ENCODE measurements around the gene PAFAH2.
"Not testable (repeated sequence)": the region's sequence is repeated elsewhere in the genome, so short reads cannot be mapped to it uniquely, and the experiment has no call there.

Gene PAFAH2

DNA sequence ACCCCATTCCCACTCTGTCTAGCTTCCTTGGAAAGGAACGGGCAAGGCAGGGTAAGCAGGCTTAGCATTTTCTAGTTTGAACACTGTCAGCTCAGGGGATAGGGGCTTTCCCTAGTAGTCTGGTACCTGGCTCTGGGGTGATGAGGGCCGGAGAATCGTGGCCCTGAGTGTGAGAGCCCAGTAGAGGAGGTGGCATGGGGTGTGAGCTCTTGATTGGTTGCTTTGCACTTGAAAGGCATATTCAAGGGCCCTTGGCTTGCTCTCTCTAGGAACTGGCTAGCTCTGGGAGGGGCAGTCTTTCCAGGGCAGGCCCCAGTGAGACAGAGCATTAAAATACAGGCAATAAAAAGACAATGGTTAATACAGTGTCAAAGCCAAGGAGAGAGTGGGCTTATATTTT is 13.0 kb upstream of the PAFAH2 start:
- DNase-seq, result no peak

DNA sequence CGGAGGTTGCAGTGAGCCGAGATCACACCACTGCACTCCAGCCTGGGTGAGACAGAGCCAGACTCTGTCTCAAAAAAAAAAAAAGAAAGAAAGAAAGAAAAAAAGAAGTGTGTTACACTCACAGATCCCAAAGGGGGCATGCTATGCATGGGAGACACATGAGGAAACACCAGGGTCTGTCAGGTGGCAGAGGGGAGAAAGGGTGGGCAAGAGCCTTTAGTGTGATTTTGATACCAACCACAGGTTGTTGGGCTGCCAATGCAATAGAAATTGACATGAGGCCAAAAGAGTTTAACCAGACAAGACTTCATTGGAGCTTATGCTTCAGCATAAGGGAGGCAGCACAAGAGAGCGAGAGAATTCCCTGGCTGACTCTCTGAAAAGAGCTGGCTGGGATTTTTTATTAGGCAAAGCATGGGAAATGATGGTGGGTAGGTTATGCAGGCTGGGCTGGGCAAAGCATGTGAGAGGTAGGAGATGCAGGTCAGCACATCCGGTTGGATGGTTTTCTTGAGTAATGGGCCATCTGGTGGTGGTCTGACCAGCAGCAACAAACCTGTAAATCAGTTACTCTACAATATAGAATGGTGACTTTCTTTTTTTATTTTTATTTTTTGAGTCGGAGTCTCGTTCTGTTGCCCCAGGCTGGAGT is 12.1 kb upstream of the PAFAH2 start:
- DNase-seq, result no peak

DNA sequence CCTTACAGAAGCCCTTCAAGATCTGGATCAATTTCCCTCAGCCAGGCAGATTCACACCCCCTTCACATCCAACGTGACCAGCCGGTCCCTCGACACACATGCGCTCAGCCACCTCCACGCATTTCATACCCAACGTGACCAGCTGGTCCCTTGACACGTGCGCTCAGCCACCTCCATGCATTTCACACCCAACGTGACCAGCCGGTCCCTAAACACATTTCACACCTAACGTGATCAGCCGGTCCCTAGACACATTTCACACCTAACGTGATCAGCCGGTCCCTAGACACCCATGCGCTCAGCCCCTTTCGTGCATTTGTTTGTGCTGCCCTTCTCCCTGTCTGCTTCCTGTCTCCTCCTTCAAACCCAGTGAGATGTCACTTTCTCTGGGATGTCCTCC is 8.8 kb upstream of the PAFAH2 start:
- DNase-seq, result no peak

DNA sequence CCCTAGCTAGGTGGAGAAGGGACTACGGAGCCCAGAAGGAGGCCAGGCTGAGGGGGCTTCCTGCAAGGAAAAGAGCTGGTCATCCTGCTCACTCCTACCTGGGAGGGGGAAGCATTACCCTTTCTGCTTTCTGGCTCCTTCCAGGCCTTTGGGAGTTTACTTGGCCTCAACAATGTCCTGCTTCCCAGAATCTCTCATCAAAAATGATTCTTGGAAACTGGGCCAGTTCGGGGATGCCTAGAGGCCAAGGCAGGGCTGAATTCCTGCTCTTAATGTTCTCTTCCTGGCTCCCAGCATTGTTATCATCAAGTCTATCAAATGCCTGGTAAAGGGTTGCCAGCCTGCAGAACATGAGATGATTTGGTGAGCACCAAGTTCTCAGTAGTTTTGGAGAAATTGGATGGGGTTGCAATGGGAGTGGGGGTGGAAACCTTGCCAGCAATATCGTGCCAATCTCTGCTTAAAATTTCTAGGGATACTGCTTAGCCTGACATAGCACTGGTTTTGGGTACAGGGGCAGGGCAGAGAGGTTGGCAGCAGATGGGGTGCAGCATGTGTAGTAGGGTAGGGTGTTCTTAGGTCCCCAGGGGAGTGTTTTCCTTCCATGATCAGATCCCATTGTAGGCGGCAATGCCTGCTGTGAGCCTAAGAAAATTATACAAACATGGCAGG is 7.7 kb upstream of the PAFAH2 start:
- DNase-seq, result no peak

DNA sequence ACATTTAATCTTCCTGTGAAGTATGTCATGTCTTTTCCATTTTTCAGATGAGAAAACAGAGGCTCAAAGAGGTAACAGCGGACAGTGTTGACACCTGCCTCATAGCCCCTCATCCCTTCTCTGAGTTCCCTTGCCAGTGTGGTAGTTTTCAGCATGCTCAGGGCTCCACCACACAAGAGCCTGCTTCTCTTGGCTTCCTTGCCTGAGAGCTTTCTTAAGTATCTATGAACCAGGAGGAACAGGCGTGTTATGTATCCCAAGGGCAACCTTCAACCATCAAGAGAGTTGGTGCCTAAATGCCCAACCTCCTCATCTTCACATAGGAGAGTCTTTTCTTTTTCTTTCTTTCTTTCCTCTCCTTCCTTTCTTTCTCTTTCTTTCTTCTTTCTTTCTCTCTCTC is 5.9 kb upstream of the PAFAH2 start:
- DNase-seq, result no peak

DNA sequence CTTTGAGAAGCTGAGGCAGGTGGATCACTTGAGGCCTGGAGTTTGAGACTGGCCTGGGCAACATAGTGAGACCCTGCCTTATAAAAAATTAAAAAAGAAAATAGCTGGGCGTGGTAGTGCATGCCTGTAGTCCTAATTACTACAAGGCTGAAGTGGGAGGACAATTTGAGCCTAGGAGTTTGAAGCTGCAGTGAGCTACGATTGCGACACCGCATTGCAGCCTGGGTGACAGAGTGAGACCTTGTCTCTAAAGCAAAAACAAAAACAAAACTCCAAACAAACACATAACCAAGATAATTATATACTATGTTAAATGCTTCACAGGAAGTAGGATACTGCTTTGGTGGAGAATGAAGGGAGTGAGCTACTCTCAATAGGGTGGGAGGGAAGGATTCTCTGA is 5.4 kb upstream of the PAFAH2 start:
- no peak for DNase-seq

DNA sequence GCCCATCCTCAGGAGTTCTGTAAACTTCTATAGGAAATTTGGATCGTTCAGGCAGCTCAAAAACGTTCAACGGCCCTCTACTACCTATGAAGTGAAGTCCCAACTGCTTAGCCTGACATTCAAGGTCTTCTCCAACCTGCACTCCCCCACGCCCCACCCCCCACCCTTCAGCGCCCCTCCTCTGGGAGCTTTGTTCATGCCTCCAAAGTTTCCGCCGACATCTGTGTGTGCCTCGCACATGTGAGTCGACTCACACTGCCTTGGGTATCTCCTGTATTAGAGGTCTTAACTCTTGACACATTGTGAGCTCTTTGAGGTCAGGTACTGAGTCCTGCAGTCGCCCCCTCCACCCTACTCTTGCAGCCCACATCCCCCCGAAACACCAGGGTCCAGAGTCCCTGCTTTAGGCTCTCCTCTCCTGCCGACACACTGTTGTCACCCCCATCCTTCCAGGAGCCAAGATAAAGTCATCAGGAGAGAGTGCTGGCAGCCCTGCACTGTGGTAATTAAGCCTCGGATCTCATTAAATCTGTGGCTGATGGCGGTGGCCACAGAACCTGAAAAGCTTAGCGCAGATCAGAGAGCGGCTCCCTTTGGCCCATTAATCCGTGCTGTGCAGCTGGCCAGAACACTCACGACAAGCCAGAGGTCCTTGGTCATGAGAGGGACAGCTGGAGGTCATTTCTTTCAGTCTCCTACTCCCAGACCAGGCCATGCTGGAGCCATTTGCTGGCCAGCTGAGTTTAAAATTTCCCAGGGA is 1.4 kb upstream of the PAFAH2 start:
- DNase-seq, result no peak

DNA sequence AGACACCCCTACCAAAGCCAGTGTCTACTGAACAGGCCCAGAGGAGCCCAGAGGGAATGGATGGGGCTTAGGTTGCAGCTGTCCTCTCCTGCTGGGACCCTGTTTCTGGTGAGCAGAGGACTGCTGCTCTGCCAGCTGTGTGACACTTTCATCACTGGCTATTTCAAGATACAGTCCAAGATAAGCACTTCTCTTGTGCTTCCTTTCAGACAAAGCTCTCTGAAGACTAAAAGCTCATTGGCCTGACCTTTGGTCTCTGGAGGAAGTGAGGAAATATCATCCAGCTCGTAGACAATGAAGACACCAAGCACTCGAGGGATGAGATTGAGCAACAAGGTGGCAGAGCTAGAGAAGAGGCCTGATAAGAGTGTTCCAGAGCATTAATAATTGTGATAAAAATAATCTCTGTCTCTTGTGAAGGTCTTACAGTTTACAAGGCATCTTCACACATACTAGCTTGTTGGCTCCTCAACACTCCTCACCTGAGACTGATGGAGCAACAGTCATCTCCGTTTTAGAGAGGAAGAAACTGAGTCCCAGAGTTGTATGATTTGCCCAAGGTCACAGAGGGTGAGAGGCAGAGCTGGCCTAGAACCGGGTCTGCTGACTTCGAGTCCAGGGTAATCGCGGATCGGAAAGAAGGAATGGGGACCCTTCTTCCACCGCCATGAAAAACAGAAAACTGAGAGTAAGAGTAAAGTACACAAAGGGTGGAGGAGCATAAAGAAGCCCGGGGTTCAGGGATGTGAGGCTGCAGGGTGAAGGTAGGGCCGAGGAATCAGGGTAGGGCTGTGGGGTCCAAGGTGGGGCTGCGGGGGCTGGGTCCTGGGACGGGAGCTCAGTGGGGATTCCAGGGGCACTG is 666 bp downstream of the PAFAH2 start:
- DNase-seq, result peak; percentile 54

DNA sequence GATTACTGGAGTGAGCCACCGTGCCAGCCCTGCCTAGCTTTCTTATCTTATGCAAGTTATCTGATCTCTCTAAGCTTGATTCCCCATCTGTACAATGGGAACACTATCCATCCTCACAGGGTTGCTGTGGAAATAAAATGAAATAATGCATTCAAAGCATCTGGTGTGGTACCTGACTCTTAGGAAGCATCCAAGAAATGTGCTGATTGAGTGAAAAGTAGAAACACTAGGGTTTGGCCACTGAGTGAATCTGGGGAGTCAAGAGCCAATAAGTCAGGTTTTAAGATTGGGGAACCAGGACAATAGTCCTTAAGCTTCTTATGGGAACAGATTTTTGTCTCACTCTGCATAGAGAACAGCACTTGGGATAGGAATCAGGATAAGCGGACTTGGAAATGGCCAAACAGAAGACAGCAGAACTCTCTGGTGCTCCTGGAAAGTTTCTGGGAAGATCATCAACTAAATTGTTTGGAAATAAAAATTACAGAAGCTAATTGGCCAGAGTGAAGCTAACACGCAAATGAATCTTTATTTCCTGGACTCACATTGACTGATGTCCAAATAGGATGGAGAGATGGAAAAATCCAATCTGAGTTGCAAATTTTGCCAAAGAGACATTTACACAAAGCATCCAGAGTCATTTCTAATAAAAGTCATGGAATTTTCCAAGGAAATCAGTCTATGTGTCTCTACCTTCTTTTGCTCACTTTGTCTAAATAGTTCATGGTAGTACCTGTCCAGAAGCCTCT is 3.3 kb downstream of the PAFAH2 start:
- no peak for DNase-seq

DNA sequence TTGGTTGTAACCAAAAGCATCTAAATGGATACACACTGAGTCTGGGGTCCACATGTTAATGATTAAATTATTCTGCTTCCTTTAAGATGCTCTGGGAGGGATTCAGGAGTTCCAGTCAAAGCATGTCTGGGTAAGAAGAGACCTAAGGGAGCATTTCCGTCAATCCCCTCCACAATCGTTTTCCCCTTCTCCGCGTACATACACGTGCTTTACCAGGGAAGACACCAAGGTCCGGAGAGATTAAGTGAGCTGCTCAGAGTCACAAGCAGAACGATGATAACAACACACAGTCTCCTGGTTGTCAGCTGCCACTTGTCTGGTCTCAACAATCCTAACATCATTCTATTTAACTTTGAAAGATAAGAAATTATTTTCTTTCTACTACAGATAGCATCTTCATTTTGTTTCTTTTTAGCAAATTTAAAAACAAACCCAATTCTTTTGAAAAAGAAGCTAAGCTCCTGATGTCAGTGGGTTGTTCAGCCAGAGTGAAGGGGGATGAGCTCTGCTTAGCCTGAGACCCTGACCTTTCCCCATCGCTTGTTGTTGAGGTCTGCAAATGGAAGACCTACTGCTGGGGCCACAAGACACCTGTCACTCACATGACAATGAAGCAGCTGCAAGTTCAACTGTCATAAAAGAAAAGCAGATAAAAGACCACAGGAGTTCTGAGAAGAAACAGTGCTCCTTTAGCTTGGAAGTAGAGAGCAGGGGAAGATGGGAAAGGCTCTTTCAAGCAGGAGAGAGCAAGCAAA is 4.5 kb downstream of the PAFAH2 start:
- DNase-seq, result no peak

DNA sequence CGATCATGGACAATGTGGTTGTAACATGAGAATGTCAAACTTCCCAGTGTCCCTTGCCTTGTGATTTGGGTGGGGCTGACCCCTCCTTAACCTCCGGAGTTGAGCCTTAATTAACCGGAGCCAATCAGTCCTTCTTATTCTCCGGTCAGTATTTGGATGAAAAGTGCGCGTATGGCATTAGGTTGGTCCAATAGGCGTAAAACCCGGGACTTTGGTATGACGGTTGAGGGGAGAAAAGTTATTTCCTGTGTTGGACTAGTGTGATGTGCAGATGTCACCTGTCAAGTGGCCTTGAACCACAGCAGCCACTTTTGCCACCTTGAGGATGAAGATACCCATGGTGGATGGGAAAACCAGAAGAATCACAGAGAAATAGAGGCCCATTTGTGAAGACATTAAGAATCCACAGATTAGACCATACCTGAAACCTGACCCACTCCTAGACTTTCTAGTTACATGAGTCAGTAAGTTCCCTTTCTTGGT is 5.1 kb downstream of the PAFAH2 start:
- no peak for DNase-seq

DNA sequence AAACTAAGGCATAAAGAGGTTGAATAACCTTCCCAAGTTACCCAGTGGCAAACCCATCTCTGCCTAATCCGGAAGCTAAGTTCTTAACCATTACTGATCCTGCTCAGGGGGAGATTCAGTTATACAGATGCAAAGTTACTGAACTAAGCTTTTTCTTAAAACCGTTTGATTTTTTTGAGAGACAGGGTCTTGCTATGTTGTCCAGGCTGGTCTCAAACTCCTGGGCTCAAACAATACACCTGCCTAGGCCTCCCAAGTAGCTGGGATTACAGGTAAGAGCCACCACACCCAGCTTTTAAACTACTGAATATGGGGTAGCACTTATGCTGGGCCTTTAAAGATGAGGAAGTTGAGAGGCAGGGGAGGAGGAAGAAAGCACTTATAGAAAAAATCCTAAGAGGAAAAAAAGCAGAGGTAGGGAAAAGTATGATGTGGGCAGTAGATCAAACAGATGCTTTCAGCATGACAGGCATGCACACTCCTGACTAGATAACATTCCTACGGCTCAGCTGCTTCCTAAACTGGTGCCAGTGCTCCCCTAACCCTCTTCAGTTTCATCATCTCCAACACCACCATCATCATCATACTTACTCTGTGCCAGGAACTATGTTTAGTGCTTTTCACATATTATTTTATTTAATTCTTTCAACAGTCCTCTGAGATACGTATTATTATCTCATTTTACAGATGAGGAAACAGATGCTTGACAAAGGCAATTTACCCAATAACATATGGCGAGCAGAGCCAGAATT is 5.8 kb downstream of the PAFAH2 start:
- DNase-seq, result no peak

DNA sequence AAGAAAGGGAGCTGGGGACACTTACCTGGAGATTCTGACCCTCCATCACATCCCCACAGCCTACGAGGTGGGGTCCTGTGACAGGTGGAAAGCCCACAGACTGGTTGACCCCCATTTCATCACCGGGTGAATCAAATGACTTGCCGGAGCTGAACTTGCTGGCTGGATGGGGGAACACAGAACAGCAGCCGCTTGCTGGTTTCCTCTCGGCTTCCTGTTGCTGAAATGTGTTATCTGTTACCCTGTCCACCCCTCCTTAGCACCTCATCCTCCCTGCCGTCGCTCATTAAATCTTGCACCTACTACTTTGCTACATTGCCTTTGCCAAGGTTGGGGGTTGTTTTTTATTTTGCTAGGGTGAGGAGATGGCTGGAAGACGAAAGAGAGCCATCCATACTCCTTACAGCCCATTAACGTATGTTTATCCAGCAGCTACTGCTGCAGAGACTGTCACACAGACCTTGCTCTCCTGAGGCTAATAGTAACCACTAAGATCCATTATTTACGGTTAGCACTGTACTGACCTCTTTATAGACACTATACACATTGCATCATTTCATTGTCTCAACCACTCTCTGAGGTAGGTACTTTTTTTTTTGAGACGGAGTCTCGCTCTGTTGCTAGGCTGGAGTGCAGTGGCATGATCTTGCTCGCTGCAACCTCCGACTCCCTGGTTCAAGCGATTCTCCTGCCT is 7.0 kb downstream of the PAFAH2 start:
- peak; percentile 66 for DNase-seq

DNA sequence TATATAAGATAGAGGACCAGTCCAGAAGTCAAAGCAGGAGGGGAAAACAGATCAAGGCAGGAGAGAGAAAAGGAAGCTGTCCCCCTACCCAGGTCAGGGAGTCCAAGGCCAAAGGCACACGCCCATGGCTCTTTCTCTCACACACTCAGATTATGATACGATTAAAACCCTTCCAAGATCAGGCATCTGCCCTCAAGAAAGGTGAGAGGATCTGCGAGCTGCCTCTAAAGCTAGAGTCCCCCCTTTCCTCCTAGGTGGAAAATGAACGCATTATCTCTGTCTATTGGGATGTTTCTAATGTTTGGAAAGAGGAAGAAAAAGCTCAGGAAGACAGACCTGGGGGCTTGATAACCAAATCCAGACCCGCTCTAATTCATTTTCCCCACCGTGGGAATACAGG is 7.6 kb downstream of the PAFAH2 start:
- no peak for DNase-seq

DNA sequence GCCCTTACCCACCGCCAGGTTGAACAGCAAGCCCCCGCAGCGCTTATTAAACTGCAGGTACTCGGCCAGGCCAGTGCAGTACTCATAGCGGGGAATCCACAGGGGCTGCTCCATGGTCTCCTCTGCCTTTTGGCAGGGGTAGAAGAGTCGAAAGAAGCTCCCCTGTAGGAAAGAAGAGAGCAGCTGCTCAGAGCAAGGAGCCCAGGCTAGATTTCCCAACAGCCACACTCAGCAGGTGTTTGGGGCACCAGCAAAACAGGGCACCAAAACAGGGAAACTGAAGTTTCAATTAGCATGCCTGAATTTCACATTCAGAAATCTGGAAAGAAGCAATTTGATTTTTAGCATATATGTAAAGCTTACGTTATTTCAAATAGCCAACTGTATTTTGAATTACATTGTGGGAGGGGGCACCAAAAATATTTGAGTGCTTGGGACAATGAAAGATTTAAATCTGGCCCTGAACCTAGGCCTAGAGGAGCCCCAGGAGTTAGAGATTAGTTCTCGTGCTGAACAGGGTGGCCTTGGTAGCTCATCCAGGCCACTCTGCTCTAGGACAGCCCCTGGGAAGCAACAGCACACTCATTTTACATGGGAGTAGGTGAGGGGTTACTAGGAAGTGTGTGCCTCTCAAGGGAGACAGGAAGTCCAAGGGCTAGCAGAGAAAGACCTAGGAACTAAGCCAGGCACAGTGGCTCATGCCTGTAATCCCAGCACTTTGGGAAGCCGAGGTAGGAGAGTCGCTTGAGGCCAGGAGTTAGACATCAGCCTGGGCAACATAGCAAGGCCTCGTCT is 8.2 kb downstream of the PAFAH2 start:
- DNase-seq, result no peak

DNA sequence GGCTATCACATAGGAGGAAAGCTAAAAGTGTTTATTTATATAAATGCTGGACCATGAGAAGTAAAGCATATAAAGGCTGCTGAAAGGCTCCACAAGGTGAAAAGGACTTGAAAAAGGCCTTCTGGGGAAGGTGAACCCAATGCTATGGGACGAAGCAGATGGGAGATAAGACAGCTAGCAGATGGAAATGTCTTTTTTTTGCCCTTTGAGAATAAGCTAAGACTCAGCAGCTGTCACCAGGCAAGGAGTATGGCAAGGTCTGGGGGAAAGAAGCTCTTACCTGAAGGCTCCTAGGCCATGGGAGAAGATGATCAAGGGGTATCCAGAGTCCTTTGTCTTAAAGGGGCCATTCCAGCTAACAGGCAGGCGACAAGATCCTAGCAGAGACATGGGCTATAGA is 9.9 kb downstream of the PAFAH2 start:
- no peak for DNase-seq

DNA sequence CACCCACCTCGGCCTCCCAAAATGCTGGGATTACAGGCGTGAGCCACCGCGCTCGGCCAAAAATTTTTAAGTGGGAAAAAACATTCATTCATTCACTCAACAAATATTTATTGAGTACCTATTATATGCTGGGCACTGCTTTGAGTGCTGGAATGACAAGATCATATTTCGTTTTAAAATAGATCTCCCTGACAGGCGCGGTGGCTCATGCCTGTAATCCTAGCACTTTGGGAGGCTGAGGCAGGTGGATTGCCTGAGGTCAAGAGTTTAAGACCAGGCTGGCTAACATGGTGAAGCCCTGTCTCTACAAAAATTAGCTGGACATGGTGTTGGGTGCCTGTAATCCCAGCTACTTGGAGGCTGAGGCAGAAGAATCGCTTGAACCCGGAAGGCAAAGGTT is 11.1 kb downstream of the PAFAH2 start:
- not testable (repeated sequence) for DNase-seq

DNA sequence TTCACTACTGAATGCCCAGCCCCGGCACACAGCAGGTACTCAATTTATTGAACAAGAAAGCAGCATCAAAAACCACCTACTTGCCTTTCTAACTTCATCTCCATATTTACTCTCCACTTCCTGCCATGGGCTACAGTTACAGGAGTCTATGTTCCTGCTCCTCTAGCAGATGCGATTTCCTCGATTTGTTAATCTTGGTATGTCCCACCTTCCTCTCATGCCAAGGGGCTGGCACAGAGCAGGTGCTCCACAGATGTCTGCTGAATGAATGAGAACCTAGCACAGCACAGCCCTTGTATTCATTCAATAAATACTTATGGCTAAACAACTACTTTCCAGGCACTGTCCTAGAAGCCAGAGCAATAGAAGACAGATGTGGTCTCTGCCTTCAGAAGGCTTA is 12.2 kb downstream of the PAFAH2 start:
- no peak for DNase-seq

DNA sequence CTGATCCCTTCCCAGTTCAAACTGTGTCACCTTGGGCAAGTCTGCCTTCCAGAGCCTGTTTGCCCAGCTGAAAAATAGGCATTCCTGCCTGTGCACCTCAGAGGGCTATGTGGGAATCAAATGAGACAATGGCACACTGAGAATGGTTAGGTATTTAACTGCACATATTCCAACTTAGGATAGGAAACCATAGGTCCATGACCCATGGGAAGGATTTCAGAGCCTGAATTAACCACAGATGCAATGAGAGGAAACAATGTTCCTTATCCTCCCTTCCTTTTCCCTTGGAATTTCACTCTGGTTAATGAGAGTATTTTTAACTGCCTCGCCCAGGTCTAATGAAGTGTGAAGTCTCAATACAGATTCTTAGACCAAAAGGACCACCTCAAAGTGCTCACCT is 12.7 kb downstream of the PAFAH2 start:
- no peak for DNase-seq

Measured in activated CD4-positive, alpha-beta T cell treated with anti-CD3 and anti-CD28 coated beads, Interleukin-10, Interleukin-2, amounts not matched to agents 100 ng/mL and 50 ng/mL, durations not matched to agents 16 hours and 8 hours (primary cell).